A549 (cell line): ENCODE results near the gene OTOL1. TPM values are rescaled to one million over a fixed set of nuclear protein-coding genes. Genes with fewer than 3 reads are reported as not detected.
A peak's percentile ranks its signal among the peaks of the same experiment; 100 is the strongest.

ENCODE experiments used
- ATAC-seq, 2 experiments: fragments of 200-7000 bp in 1 of 2; fragments of >200 bp in 1 of 2; cut with Nextera tagmentation in 1 of 2; cut with Tn5 transposase in 1 of 2; 3 replicates each; pipeline versions ENCODE4 v1.8.0 to v1.9.1; 2018 to 2020; ENCODE audit warnings: mild to moderate bottlenecking in 1 of 2, moderate library complexity in 1 of 2
- CTCF ChIA-PET: fragments of 300-600 bp; sonication (Branson Sonifier 250); formaldehyde crosslinking; extraction: SDS; loops from one replicate; lab custom pipeline; 2021; ENCODE audit warnings: antibody characterized with exemption, inconsistent platforms; lab: Yijun Ruan, JAX
- POLR2A ChIA-PET: fragments of 350-600 bp; formaldehyde crosslinking; extraction: SDS; loops from one replicate; lab custom pipeline; 2021; ENCODE audit warnings: antibody characterized with exemption, inconsistent platforms; lab: Yijun Ruan, JAX
- DNase-seq, 2 experiments: peaks; one replicate each; pipeline versions ENCODE4 v3.0.0 to v3.0.0-alpha.2; 2011 to 2016; ENCODE audit warnings: low read depth in 1 of 2, low spot score in 1 of 2
- FAIRE-seq: peaks from 2 replicates; lab custom pipeline; 2011; peaks lifted over from hg19 to GRCh38; lab: Jason Lieb, UNC
- H3K27ac ChIP-seq, 2 experiments: fragments of >200 bp; sonication (Bioruptor Twin); formaldehyde crosslinking; 3 replicates each; pipeline ENCODE4 v1.5.1; 2016 to 2017
- H3K4me1 ChIP-seq: fragments of >200 bp; sonication (Bioruptor Twin); formaldehyde crosslinking; 3 replicates; pipeline ENCODE4 v1.6.1; 2016
- H3K4me2 ChIP-seq: fragments of >200 bp; sonication (Bioruptor Twin); formaldehyde crosslinking; 3 replicates; pipeline ENCODE4 v1.6.1; 2016
- H3K4me3 ChIP-seq: fragments of >200 bp; sonication (Bioruptor Twin); formaldehyde crosslinking; 3 replicates; pipeline ENCODE4 v1.5.1; 2016
- H3K9me3 ChIP-seq: fragments of >200 bp; sonication (Bioruptor Twin); formaldehyde crosslinking; 3 replicates; pipeline ENCODE4 v1.6.1; 2016
- ATOH8 ChIP-seq: fragments of 250-450 bp; sonication (Bioruptor Pico); IDR thresholded peaks from 2 replicates; pipeline ENCODE4 v1.5.0; 2020; ENCODE audit warnings: low read depth, mild to moderate bottlenecking, moderate library complexity
- CBX2 ChIP-seq: fragments of 200-600 bp; sonication (generic); IDR thresholded peaks from 2 replicates; pipeline ENCODE4 v1.6.1; 2016; ENCODE audit warnings: low read depth, mild to moderate bottlenecking, borderline replicate concordance
- CEBPB ChIP-seq, 2 experiments: fragments of >200 bp in 1 of 2; sonication (Bioruptor Twin) in 1 of 2; formaldehyde crosslinking in 1 of 2; IDR thresholded peaks; 2 replicates each; pipeline ENCODE4 v1.6.1; 2012 to 2016
- EHMT2 ChIP-seq: fragments of 200-600 bp; sonication (generic); IDR thresholded peaks from 2 replicates; pipeline ENCODE4 v1.6.1; 2016; ENCODE audit warnings: antibody characterized with exemption, low read depth, mild to moderate bottlenecking, moderate library complexity
- EP300 ChIP-seq, 2 experiments: fragments of >200 bp; sonication (Bioruptor Twin); formaldehyde crosslinking; IDR thresholded peaks; 2 replicates in 1 of 2; 3 replicates in 1 of 2; pipeline ENCODE4 v1.6.1; 2016 to 2017
- ESRRA ChIP-seq: fragments of 150-350 bp; IDR thresholded peaks from 2 replicates; pipeline ENCODE4 v1.6.1; 2014; ENCODE audit warnings: mild to moderate bottlenecking, low read length, borderline replicate concordance
- FOSB ChIP-seq: fragments of 250-450 bp; sonication (Bioruptor Pico); IDR thresholded peaks from 2 replicates; pipeline ENCODE4 v1.5.0; 2020; ENCODE audit warnings: mild to moderate bottlenecking, moderate library complexity
- HDAC2 ChIP-seq: fragments of 200-600 bp; sonication (generic); IDR thresholded peaks from 2 replicates; pipeline ENCODE4 v1.6.1; 2016
- HES2 ChIP-seq: fragments of >200 bp; sonication (Bioruptor Twin); formaldehyde crosslinking; IDR thresholded peaks from 2 replicates; pipeline ENCODE4 v1.6.1; 2016
- HEYL ChIP-seq: fragments of 250-450 bp; sonication (Bioruptor Pico); IDR thresholded peaks from 2 replicates; pipeline ENCODE4 v1.8.0; 2021; ENCODE audit warnings: mild to moderate bottlenecking, moderate library complexity
- HMGXB4 ChIP-seq: fragments of 250-450 bp; sonication (Bioruptor Pico); IDR thresholded peaks from 2 replicates; pipeline ENCODE4 v1.5.0; 2021; ENCODE audit warnings: mild to moderate bottlenecking, moderate library complexity, borderline replicate concordance
- HOXB13 ChIP-seq: fragments of 250-450 bp; sonication (Bioruptor Pico); IDR thresholded peaks from 2 replicates; pipeline ENCODE4 v1.5.0; 2020; ENCODE audit warnings: low read depth, mild to moderate bottlenecking, moderate library complexity
- KDM1A ChIP-seq: fragments of 200-600 bp; sonication (generic); IDR thresholded peaks from 2 replicates; pipeline ENCODE4 v1.6.1; 2016; ENCODE audit warnings: low read depth, mild to moderate bottlenecking
- NFE2L2 ChIP-seq: fragments of 150-350 bp; conservative IDR thresholded peaks from 2 replicates; pipeline ENCODE4 v1.6.1; 2014; ENCODE audit warnings: low read length
- NPAS2 ChIP-seq: fragments of 250-450 bp; sonication (Bioruptor Pico); IDR thresholded peaks from 2 replicates; pipeline ENCODE4 v1.8.0; 2022; ENCODE audit warnings: mild to moderate bottlenecking, moderate library complexity, borderline replicate concordance
- NR3C1 ChIP-seq: fragments of >200 bp; sonication (Bioruptor Twin); formaldehyde crosslinking; IDR thresholded peaks from 3 replicates; pipeline ENCODE4 v1.6.1; 2017
- POLR2A ChIP-seq: IDR thresholded peaks from 2 replicates; pipeline ENCODE4 v1.6.1; 2012; ENCODE audit warnings: mild to moderate bottlenecking, low read length
- RARB ChIP-seq: fragments of 250-450 bp; sonication (Bioruptor Pico); IDR thresholded peaks from 2 replicates; pipeline ENCODE4 v1.8.0; 2021; ENCODE audit warnings: mild to moderate bottlenecking, moderate library complexity
- REST ChIP-seq: fragments of 200-600 bp; sonication (generic); IDR thresholded peaks from 2 replicates; pipeline ENCODE4 v1.6.1; 2016; ENCODE audit warnings: antibody characterized with exemption, mild to moderate bottlenecking, moderate library complexity
- SMC3 ChIP-seq: fragments of >200 bp; sonication (Bioruptor Twin); formaldehyde crosslinking; IDR thresholded peaks from 3 replicates; pipeline ENCODE4 v1.6.1; 2018; ENCODE audit warnings: inconsistent platforms
- SREBF2 ChIP-seq: fragments of 450-650 bp; IDR thresholded peaks from 2 replicates; pipeline ENCODE4 v1.6.1; 2014; ENCODE audit warnings: mild to moderate bottlenecking, moderate library complexity
- TP53 ChIP-seq: fragments of 250-450 bp; sonication (Bioruptor Pico); IDR thresholded peaks from 2 replicates; pipeline ENCODE4 v1.5.0; 2021; ENCODE audit warnings: mild to moderate bottlenecking, moderate library complexity
- USF2 ChIP-seq: fragments of 450-650 bp; IDR thresholded peaks from 2 replicates; pipeline ENCODE4 v1.6.1; 2014; ENCODE audit warnings: antibody characterized with exemption
- ZC3H11A ChIP-seq: fragments of 450-650 bp; IDR thresholded peaks from 2 replicates; pipeline ENCODE4 v1.6.1; 2014; ENCODE audit warnings: antibody characterized with exemption, mild to moderate bottlenecking
- ZFP36 ChIP-seq: fragments of 450-650 bp; IDR thresholded peaks from 2 replicates; pipeline ENCODE4 v1.6.1; 2014; ENCODE audit warnings: borderline replicate concordance; ENCODE audit not compliant: partially characterized antibody
- ZNF302 ChIP-seq: fragments of 250-450 bp; sonication (Bioruptor Pico); IDR thresholded peaks from 2 replicates; pipeline ENCODE4 v1.9.0; 2021; ENCODE audit warnings: inconsistent platforms, mild to moderate bottlenecking, moderate library complexity
- WGBS: methylation state at CpG from one replicate; pipeline ENCODE4 v1.1.6; 2017; ENCODE audit errors: missing lambda C conversion rate; 5-methylcytosine and 5-hydroxymethylcytosine counted together
- polyA plus RNA-seq, 4 experiments: library from polyadenylated mRNA; depleted of rRNA in 3 of 4; stranded (reverse); fragments of >200 nt; fragmentation: RNase III in 1 of 4; extraction: RNeasy Plus Mini Kit Qiagen cat#74134 plus additional on column Dnase treatment in 1 of 4; gene quantifications; 2 replicates in 3 of 4; 3 replicates in 1 of 4; pipeline ENCODE4 v1.2.3, GENCODE V29; 2011 to 2017

Gene OTOL1
- polyA plus RNA-seq, 2 of the 4 experiments (the other 2 are of a cell fraction), result not detected

GRCh38 chr3:161474741-161475140 lies 21.9 kb upstream of the OTOL1 start:
- no peak for TF ChIP-seq CBX2
- no peak for TF ChIP-seq TP53 (CRISPR knock-in tag)
- no peak for TF ChIP-seq KDM1A
- TF ChIP-seq FOSB (CRISPR knock-in tag), result no peak
- TF ChIP-seq SMC3, result no peak
- TF ChIP-seq NFE2L2, result no peak
- TF ChIP-seq USF2, result no peak
- TF ChIP-seq EP300 (IDR thresholded peaks at IDR 0.05), result no peak
- TF ChIP-seq ESRRA, result no peak
- no peak for TF ChIP-seq RARB (CRISPR knock-in tag)
- TF ChIP-seq HMGXB4 (CRISPR knock-in tag), result no peak
- TF ChIP-seq SREBF2, result no peak
- FAIRE-seq (no peak), DNase-seq (no peak), ATAC-seq (no peak)
- 72% methylated on average over 4 of the region's 4 CpGs for WGBS
- POLR2A ChIA-PET, result no interaction called here
- Histone ChIP-seq H3K4me2 (no peak overlapping the region), H3K4me1 (peaks cover 3% of the 10 kb centered on the region; the same call in 1 of the 3 replicates), H3K4me3 (no peak overlapping the region), H3K9me3 (no peaks in the 10 kb centered on the region), H3K27ac (no peak overlapping the region)
- CTCF ChIA-PET, result no interaction called here

GRCh38 chr3:161475206-161475605 lies 21.4 kb upstream of the OTOL1 start:
- peaks cover 3% of the 10 kb centered on the region; the same call in 1 of the 3 replicates for H3K4me1 ChIP-seq
- H3K4me2 ChIP-seq, result 0 out of 3 replicates have a peak overlapping the region, but pooled peaks have one; percentile 24
- FAIRE-seq (no peak), ATAC-seq (no peak), DNase-seq (no peak)
- no peak overlapping the region for H3K27ac ChIP-seq
- TF ChIP-seq HOXB13 (CRISPR knock-in tag) (no peak), ZNF302 (no peak), NPAS2 (CRISPR knock-in tag) (no peak), EP300 (IDR thresholded peaks at IDR 0.05) (no peak), NR3C1 (no peak), POLR2A (no peak), HES2 (no peak), EHMT2 (no peak), REST (no peak), CBX2 (no peak), ATOH8 (CRISPR knock-in tag) (no peak), HEYL (CRISPR knock-in tag) (no peak), CEBPB (IDR thresholded peaks at IDR 0.05) (no peak), HDAC2 (no peak), ZFP36 (no peak), ZC3H11A (no peak), RARB (CRISPR knock-in tag) (no peak)
- ChIA-PET POLR2A (no interaction called here), CTCF (no interaction called here)
- H3K9me3 ChIP-seq, result no peaks in the 10 kb centered on the region
- no peak overlapping the region for H3K4me3 ChIP-seq
